Astrocyte of the cerebellum (primary cell): ENCODE data around the gene ZNF143.

ENCODE experiments used
- DNase-seq: peaks from one replicate; pipeline ENCODE4 v3.0.0-alpha.2; 2011; ENCODE audit warnings: low read depth
- H3K4me3 ChIP-seq: 2 replicates; pipeline ENCODE4 v1.5.1; 2011; ENCODE audit warnings: mild to moderate bottlenecking, low read depth, low read length, moderate library complexity
- in situ Hi-C: cut with HindIII; loops from 2 replicates; pipeline ENCODE4 v1.10.0; 2017; ENCODE audit warnings: low sequenced_read_pairs
- TF ChIP-seq, protein P1 (sequence below): IDR thresholded peaks from 2 replicates; pipeline ENCODE4 v1.5.1; 2012; ENCODE audit warnings: low read length, low read depth, moderate library complexity, mild to moderate bottlenecking; ENCODE audit errors: missing control alignments

ZNF143 gene

DNA sequence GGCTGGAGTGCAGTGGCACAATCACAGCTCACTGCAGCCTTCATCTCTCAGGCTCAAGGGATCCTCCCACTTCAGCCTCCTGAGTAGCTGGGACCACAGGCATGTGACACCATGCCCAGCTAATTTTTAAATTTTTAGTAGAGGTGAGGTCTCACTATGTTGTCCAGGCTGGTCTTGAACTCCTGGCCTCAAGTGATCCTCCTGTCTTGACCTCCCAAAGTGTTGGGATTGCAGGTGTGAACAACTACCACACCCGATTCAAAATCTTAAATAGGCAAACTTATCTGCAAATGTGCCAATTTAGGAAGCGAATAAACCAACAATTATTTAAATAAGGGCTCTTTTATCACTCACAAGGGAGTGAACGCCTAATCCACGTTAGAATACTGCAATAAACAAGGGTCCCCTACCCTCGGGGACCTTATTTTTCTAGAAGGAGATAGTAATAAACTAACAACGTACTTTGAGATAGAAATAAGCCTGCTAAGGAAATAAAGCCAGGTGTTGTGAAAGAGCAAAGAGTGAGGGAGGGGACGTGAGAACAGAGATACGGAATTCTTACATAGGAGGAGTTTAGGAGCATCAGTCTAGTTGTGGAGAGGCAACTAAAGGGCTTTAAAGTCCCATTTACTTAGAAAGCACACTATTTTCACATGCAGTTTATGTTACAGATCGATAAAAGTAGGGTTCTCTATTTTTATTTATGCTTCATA lies 109.7 kb downstream of the ZNF143 start:
- TF ChIP-seq, protein P1, sequence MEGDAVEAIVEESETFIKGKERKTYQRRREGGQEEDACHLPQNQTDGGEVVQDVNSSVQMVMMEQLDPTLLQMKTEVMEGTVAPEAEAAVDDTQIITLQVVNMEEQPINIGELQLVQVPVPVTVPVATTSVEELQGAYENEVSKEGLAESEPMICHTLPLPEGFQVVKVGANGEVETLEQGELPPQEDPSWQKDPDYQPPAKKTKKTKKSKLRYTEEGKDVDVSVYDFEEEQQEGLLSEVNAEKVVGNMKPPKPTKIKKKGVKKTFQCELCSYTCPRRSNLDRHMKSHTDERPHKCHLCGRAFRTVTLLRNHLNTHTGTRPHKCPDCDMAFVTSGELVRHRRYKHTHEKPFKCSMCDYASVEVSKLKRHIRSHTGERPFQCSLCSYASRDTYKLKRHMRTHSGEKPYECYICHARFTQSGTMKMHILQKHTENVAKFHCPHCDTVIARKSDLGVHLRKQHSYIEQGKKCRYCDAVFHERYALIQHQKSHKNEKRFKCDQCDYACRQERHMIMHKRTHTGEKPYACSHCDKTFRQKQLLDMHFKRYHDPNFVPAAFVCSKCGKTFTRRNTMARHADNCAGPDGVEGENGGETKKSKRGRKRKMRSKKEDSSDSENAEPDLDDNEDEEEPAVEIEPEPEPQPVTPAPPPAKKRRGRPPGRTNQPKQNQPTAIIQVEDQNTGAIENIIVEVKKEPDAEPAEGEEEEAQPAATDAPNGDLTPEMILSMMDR: no peak
- H3K4me3 ChIP-seq: no peak overlapping the region

DNA sequence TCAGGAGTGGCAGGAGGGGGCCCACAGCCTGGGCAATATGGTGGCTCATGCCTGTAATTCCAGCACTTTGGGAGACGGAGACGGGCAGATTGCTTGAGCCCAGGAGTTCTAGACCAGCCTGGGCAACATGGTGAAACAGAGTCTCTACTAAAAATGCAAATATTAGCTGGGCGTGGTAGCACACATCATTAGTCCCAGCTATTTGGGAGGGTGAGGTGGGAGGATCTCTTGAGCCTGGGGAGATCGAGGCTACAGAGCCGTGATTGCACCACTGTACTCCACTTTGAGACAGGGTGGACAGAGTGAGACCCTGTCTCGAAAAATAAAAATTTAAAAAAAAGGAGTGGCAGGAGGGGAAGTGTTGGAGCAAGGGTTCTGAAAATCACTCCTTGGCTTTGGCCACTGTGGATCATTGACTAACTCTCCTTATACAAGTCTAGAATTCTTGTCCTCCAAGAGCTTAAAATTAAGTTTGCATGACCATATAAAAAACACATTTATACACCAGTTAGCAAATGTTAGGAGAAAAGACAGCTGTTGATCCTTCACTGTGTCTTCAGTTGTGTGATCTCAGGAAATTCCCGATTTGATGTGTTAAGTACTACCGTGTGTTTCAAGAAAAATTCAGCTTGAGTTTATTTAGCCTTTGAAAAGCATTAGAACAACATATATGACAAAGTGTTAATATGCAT lies 110.4 kb downstream of the ZNF143 start:
- H3K4me3 ChIP-seq: no peak overlapping the region
- in situ Hi-C loops: no loop called here
- TF ChIP-seq, protein P1: no peak
- no peak for DNase-seq

More for the DNA sequence above, 109.7 kb downstream of the ZNF143 start:
- DNase-seq: no peak
- in situ Hi-C loops: no loop called here

DNA sequence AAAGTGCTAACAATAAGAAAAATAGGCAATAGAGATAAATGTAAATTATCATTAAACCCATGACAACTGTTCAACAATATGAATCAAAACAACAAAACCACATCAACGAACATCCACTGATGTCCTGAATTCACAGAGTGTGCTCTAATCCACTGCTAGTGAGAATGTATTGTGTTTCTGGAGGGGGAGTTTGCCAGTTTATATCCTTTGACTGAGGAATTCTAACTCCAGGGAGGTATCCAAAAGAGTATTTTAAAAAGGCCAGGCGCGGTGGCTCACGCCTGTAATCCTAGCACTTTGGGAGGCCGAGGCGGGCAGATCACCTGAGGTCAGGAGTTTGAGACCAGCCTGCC lies 110.9 kb downstream of the ZNF143 start:
- DNase-seq: no peak
- H3K4me3 ChIP-seq: no peak overlapping the region
- in situ Hi-C loops: no loop called here
- TF ChIP-seq, protein P1: no peak

DNA sequence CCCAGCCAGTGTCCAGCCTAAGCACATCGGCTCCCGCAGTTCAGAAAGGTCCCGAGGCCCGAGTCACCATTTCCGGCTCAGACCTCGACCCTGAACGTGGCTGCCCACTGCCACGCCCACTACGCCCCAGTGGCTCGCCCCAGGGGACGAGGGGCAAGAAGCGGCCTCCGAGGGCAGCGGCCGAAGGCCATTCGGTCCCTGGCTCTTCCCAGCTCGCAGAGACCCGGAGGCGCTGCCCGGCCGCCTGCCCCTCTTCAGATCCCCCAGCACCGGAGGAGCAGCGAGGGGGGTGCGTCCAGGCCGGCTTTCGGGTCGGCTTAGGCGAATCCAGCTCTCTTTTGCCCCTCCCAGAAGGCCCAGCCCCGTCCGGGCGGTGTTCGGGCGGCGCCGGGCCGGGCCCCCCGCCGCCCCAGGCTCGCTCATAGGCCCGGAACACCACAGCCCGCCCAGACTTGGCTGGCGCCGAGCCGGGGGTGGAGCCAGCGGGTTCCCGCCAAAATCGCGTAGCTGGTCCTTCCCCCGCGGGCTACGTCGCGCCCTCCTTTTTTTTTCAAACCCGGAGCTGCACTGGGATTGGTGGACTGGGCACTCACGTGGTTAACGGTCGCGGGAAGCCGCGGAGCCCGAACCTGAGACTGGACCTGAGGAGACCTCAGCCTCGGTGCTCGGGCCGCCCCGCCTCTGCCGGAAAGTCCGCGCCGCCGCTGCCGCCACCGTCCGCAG lies 112.4 kb downstream of the ZNF143 start, which contains the start of gene WEE1:
Gene WEE1 (plus strand): TSS at position 619 of the 723 bp plus-strand sequence. CDS start 264 bp downstream, outside the sequence.
- H3K4me3 ChIP-seq: peak within 1 kb of the TSS; percentile 84
- in situ Hi-C loops: no loop called here
- peak; percentile 97 for DNase-seq
- TF ChIP-seq, protein P1: no peak

DNA sequence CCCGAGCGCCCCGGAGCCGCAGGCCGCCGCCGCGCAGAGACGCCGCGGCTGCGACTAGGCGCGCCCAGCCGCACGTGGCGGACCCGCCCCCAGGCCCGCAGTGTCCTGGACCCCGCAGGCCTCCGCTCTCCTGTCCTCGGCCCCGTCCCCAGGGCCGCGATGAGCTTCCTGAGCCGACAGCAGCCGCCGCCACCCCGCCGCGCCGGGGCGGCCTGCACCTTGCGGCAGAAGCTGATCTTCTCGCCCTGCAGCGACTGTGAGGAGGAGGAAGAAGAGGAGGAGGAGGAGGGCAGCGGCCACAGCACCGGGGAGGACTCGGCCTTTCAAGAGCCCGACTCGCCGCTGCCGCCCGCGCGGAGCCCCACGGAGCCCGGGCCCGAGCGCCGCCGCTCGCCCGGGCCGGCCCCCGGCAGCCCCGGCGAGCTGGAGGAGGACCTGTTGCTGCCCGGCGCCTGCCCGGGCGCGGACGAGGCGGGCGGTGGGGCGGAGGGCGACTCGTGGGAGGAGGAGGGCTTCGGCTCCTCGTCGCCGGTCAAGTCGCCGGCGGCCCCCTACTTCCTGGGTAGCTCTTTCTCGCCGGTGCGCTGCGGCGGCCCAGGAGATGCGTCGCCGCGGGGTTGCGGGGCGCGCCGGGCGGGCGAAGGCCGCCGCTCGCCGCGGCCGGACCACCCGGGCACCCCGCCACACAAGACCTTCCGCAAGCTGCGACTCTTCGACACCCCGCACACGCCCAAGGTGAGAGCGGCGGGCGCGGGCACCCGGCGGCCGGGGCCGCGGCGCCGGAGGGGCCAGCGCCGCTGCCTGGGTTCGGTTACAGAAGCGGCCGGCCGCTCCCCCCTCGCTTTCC lies 113.2 kb downstream of the ZNF143 start:
- in situ Hi-C loops: no loop called here
- no peak for DNase-seq
- peak overlapping the region; percentile 84 for H3K4me3 ChIP-seq
- TF ChIP-seq, protein P1: no peak

DNA sequence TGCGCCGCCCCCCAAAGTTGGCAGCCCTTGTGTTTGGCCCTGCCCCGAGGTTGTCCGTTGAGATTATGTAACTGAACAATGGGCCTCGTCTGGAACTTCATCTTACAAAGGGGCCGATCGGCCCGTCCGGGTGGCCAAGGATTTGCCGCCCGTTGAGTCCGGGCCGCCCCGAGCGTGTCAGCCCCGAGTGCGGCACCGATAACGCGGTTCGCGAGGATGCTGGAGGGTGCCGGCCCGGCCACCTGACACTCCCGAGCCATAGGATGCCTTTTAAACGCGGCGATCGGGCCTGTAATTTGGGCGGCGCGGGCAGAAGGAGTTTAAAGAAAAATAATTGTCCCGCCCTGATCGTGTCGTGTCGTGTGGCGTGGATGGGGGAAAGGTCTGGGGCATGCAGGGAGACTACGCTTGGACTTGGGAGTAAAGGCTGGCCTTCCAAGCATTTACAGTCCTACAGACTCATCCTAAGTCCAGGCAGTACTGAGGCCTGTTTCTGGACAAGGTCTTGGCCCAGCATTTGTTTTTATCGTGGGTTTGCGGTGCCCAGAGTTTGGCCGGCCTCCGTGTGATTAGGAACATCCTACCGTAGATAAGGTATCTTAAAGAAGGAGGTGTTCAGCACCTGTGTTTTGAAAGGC lies 113.9 kb downstream of the ZNF143 start:
- DNase-seq: no peak
- in situ Hi-C loops: no loop called here

More for the DNA sequence above, 113.9 kb downstream of the ZNF143 start:
- TF ChIP-seq, protein P1: no peak
- H3K4me3 ChIP-seq: peak overlapping the region; percentile 84
